ENCODE measurements around the gene TNPO1.

TNPO1 gene

GRCh38 chr5:72850113-72850512, 33.7 kb downstream of the TNPO1 start:
- no peak for DNase-seq (ENCODE audit: extremely low read depth in 1 of 2, low read depth in 1 of 2)

GRCh38 chr5:72852356-72852755, 35.9 kb downstream of the TNPO1 start:
- no peak for DNase-seq (ENCODE audit: extremely low read depth in 1 of 2, low read depth in 1 of 2)

GRCh38 chr5:72854419-72854818, 38.0 kb downstream of the TNPO1 start:
- DNase-seq (ENCODE audit: extremely low read depth in 1 of 2, low read depth in 1 of 2), result no peak

GRCh38 chr5:72855821-72856220, 39.4 kb downstream of the TNPO1 start:
- DNase-seq (ENCODE audit: extremely low read depth in 1 of 2, low read depth in 1 of 2), result no peak

GRCh38 chr5:72857396-72857795, 40.9 kb downstream of the TNPO1 start:
- DNase-seq (ENCODE audit: extremely low read depth in 1 of 2, low read depth in 1 of 2), result no peak

GRCh38 chr5:72859127-72859526, 42.7 kb downstream of the TNPO1 start:
- DNase-seq (ENCODE audit: extremely low read depth in 1 of 2, low read depth in 1 of 2), result no peak

GRCh38 chr5:72860499-72860898, 44.0 kb downstream of the TNPO1 start:
- no peak for DNase-seq (ENCODE audit: extremely low read depth in 1 of 2, low read depth in 1 of 2)

GRCh38 chr5:72871366-72872024, 55.0 kb downstream of the TNPO1 start:
- no peak for DNase-seq (ENCODE audit: extremely low read depth in 1 of 2, low read depth in 1 of 2)

GRCh38 chr5:72878854-72879253, 62.4 kb downstream of the TNPO1 start:
- no peak for DNase-seq (ENCODE audit: extremely low read depth in 1 of 2, low read depth in 1 of 2)

- no peak for DNase-seq (ENCODE audit: extremely low read depth in 1 of 2, low read depth in 1 of 2)
Observed at GRCh38 chr5:72882989-72883388, 66.5 kb downstream of the TNPO1 start.

- DNase-seq (ENCODE audit: extremely low read depth in 1 of 2, low read depth in 1 of 2), result no peak
Observed at GRCh38 chr5:72883850-72884249, 67.4 kb downstream of the TNPO1 start.

GRCh38 chr5:72884892-72885291, 68.4 kb downstream of the TNPO1 start:
- no peak for DNase-seq (ENCODE audit: extremely low read depth in 1 of 2, low read depth in 1 of 2)

- no peak for DNase-seq (ENCODE audit: extremely low read depth in 1 of 2, low read depth in 1 of 2)
Observed at GRCh38 chr5:72885824-72886223, 69.4 kb downstream of the TNPO1 start.

GRCh38 chr5:72888595-72888994, 72.1 kb downstream of the TNPO1 start:
- no peak for DNase-seq (ENCODE audit: extremely low read depth in 1 of 2, low read depth in 1 of 2)

- no peak for DNase-seq (ENCODE audit: extremely low read depth in 1 of 2, low read depth in 1 of 2)
Observed at GRCh38 chr5:72889324-72889723, 72.9 kb downstream of the TNPO1 start.

GRCh38 chr5:72892846-72893245, 76.4 kb downstream of the TNPO1 start:
- no peak for DNase-seq (ENCODE audit: extremely low read depth in 1 of 2, low read depth in 1 of 2)

- DNase-seq (ENCODE audit: extremely low read depth in 1 of 2, low read depth in 1 of 2), result no peak
Observed at GRCh38 chr5:72895758-72896157, 79.3 kb downstream of the TNPO1 start.

- DNase-seq (ENCODE audit: extremely low read depth in 1 of 2, low read depth in 1 of 2), result no peak
Observed at GRCh38 chr5:72906806-72907205, 90.3 kb downstream of the TNPO1 start.

- no peak for DNase-seq (ENCODE audit: extremely low read depth in 1 of 2, low read depth in 1 of 2)
Observed at GRCh38 chr5:72908664-72909063, 92.2 kb downstream of the TNPO1 start.

- DNase-seq (ENCODE audit: extremely low read depth in 1 of 2, low read depth in 1 of 2), result no peak
Observed at GRCh38 chr5:72917371-72917776, 100.9 kb downstream of the TNPO1 start.

GRCh38 chr5:72920690-72921502, 104.4 kb downstream of the TNPO1 start:
- DNase-seq (ENCODE audit: extremely low read depth in 1 of 2, low read depth in 1 of 2), result no peak

GRCh38 chr5:72921886-72922285, 105.4 kb downstream of the TNPO1 start:
- no peak for DNase-seq (ENCODE audit: extremely low read depth in 1 of 2, low read depth in 1 of 2)
